ENCODE measurements around the gene RFX8. TPM values are rescaled to one million over a fixed set of nuclear protein-coding genes. Genes with fewer than 3 reads are reported as not detected.
A peak's percentile ranks its signal among the peaks of the same experiment; 100 is the strongest.
"Not testable (repeated sequence)": the region's sequence is repeated elsewhere in the genome, so short reads cannot be mapped to it uniquely, and the experiment has no call there.

Gene RFX8
- total RNA-seq, 1 donor from 2014 or later, result not detected

DNA sequence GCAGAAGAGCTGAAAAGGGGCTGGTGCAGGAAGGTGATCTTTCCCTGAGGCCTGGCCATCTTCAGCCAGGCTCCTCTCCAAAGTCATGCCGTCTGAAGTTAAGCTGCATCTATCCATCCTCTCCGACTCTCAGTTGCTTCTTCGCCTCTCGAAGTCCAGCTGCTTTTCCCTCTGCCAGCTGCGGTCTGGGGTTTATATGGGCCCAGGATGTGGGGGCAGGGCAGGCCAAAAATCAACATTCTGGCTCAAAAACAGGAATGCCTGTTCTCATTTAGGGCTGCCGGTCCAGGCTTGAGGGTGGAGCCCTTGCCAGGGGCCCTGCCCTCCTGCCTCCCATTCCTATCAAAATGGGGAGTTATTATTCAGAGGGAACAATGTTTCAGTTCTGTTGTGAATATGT, 118.9 kb downstream of the RFX8 start:
- DNase-seq (ENCODE audit: low spot score) (no peak), ATAC-seq (no peak)

DNA sequence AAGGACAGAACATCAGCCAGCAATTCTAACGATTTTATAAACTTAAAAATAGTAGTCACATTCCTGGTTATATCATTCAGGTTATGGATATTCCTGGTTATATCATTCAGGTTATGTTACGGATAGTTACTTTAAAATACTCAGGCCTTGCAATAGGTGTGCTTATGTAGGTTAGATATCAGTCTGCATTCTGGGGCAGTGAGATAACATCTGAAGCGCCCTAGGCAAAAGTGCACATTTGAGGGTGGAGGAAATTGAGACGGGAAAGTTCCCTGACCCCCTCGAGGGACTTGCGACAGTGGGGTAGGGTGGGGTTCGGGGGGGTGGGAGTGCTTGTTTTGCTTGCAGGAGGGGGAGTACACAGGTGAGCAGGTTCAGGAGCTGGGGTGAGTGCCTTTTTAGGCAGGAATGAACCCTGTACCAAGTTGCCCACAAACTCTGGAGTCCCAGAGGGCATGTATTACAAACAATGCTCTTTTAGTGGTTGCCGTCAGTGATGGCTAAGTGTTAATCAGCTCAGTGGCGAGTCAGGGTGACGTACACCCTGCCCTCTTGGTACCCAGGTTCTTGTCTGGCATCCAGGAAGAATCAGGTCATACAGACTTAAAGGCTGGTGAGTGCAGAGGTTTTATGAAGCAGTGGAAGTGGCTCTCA, 119.4 kb downstream of the RFX8 start:
- no peak for DNase-seq (ENCODE audit: low spot score)
- ATAC-seq, result no peak

DNA sequence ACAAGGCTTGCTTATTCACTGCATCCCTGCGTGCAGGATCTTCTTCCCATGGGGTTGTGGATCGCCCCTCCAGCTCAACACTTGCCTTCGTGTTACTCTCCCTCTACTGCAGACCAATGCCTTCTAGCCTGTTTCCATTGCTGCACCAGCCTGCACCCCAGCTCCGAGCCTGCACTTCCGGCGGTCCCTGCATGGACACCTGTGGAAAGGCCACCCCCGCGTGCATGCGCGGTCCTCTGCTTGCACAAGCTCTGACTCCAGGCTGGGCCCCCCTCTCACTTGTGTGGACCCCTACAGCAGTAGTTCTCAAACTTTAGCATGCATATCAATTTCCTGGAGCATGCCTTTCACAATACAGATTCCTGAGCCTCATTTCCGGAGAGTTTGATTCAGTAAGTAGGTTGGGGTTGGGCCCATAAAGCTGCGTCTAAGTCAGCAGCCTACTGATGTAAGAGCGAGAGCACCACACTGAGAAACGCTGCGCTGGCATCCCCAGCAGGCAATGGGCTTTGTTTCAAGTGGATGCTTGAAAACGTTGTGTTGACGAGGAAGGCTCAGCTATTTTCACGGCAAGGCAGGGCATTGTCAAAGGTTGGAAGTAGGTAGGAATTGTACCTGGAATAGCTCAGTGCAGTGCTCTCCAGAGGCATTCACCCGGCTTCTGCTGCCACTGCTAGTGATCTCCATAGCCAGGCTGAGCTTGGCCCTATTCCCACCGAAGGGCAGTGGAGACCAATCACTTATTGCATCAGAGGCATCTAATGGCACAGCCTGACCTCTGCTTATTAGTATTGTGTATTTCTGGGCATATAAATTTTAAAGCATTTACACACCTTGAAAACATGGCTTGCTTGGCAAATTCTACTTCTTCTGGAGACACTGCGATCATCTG, 120.2 kb downstream of the RFX8 start:
- DNase-seq (ENCODE audit: low spot score), result peak; percentile 62

GRCh38 chr2:101352631-101353030, 122.3 kb downstream of the RFX8 start:
- not testable (repeated sequence) for DNase-seq (ENCODE audit: low spot score); ATAC-seq

More for the DNA sequence above, 120.2 kb downstream of the RFX8 start:
- ATAC-seq, result peak; percentile 97

DNA sequence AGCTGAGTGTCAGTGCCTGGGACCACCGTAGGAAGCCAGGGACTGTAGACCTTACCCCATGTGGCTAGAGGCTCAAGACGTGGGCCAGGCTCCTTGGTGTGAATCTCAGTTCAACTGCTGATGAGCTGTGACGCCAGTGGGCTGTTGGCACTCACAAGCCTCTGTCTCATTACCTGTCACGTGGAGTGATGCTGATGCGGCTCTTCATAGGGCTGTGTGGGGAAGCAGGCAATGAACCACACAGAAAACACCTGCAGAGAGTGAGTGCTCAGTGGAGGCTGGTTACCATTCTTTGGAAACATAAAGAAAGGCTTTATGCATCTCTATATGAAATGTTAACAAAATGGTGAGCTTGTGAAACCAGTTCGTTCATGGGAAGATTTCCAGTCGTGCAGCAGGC, 123.7 kb downstream of the RFX8 start:
- ATAC-seq (no peak), DNase-seq (ENCODE audit: low spot score) (no peak)

DNA sequence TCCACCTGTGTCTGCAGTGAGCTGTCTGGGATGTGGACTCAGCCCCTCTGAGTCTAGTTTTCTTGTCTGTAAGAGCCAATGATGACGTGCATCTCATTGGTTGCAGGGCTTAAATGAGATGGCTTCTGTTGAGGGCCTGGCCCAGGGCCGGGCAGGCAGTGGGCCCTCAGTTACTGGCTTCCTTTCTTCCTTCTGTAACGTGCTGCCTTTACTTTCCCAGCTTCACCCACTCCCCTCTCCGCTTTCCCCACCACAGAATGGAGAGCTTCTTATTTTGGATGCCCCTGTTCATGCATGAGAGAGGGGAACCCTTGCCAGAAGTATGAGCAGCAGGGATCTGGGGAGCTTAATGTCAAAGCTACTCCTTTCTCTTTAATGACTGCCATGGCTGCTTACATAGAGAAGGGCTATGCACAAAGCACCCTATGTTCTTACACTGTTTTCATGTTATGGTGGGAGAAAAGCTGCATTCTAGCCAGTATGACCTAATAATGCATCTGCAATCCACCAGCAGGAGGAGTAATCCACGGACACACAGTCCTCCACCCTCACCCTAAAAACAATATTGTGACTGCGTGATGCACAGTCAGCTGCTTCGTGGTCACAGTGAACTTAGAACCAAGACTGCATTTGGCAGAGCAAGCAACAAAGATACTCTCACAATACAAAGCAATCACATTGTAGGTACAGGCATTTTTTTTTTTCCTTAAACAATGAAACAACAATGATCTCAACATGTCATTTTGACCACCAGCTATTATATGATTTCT, 124.8 kb downstream of the RFX8 start:
- DNase-seq (ENCODE audit: low spot score) (no peak), ATAC-seq (no peak)

GRCh38 chr2:101348883-101349282, 126.0 kb downstream of the RFX8 start:
- no peak for ATAC-seq
- DNase-seq (ENCODE audit: low spot score), result no peak

Other genes with a start within 250 kb of the RFX8 start
- gene CNOT11, start 222.2 kb downstream of the RFX8 start, total RNA-seq, result 17.8 TPM
- 18.6 TPM for gene RNF149, start 166.4 kb downstream of the RFX8 start, total RNA-seq
- gene CREG2, start 87.6 kb downstream of the RFX8 start, total RNA-seq, result not detected
- gene MAP4K4, start 222.6 kb upstream of the RFX8 start, total RNA-seq, result 30.2 TPM

All from left lobe of liver (tissue), 2 donors.